ENCODE results near the gene LGALSL.
A peak's percentile ranks its signal among the peaks of the same experiment; 100 is the strongest.
"Not testable (repeated sequence)": the region's sequence is repeated elsewhere in the genome, so short reads cannot be mapped to it uniquely, and the experiment has no call there.

Gene LGALSL

GRCh38 chr2:64442277-64442676 is 11.7 kb upstream of the LGALSL start:
- no peak for DNase-seq

- no peak for DNase-seq
Measured at GRCh38 chr2:64442801-64443429, 11.0 kb upstream of the LGALSL start.

- DNase-seq: not testable (repeated sequence)
Measured at GRCh38 chr2:64445970-64446369, 8.0 kb upstream of the LGALSL start.

- peak in 9 of 56 donors; percentile 8 to 74 (median 43) for DNase-seq
Measured at GRCh38 chr2:64447317-64448040, 6.5 kb upstream of the LGALSL start.

GRCh38 chr2:64448041-64448426 is 5.9 kb upstream of the LGALSL start:
- DNase-seq: peak in 21 of 56 donors; percentile 4 to 74 (median 36)

- DNase-seq: no peak
Measured at GRCh38 chr2:64451051-64451450, 2.9 kb upstream of the LGALSL start.

- peak in 45 of 56 donors; percentile 17 to 83 (median 63) for DNase-seq
Measured at GRCh38 chr2:64454386-64455332, 697 bp downstream of the LGALSL start.

- no peak for DNase-seq
Measured at GRCh38 chr2:64455545-64455944, 1.6 kb downstream of the LGALSL start.

- peak in 3 of 56 donors; percentile 6 to 10 (median 6) for DNase-seq
Measured at GRCh38 chr2:64456293-64456692, 2.3 kb downstream of the LGALSL start.

GRCh38 chr2:64457524-64457923 is 3.6 kb downstream of the LGALSL start:
- DNase-seq: no peak

- DNase-seq: no peak
Measured at GRCh38 chr2:64459575-64459974, 5.6 kb downstream of the LGALSL start.

GRCh38 chr2:64460330-64460729 is 6.4 kb downstream of the LGALSL start:
- no peak for DNase-seq

GRCh38 chr2:64461271-64462058 is 7.5 kb downstream of the LGALSL start:
- no peak for DNase-seq

GRCh38 chr2:64462171-64462570 is 8.2 kb downstream of the LGALSL start:
- no peak for DNase-seq

GRCh38 chr2:64462940-64463700 is 9.2 kb downstream of the LGALSL start:
- no peak for DNase-seq

- DNase-seq: peak in 26 of 56 donors; percentile 5 to 75 (median 24)
Measured at GRCh38 chr2:64463781-64464180, 9.8 kb downstream of the LGALSL start.

GRCh38 chr2:64466478-64467085 is 12.6 kb downstream of the LGALSL start:
- DNase-seq: no peak

- DNase-seq: peak in 16 of 56 donors; percentile 4 to 31 (median 13)
Measured at GRCh38 chr2:64467096-64467843, 13.3 kb downstream of the LGALSL start.

- no peak for DNase-seq
Measured at GRCh38 chr2:64469261-64469660, 15.3 kb downstream of the LGALSL start.

Measured in nucleus accumbens (tissue), 56 donors.